GM12892 (cell line): ENCODE data around the gene ZNF699.

Experiments used
- POLR2A ChIP-seq: IDR thresholded peaks from 2 replicates; pipeline ENCODE4 v1.6.1; 2011; ENCODE audit warnings: low read depth, low read length, control low read depth
- TAF1 ChIP-seq: IDR thresholded peaks from 2 replicates; pipeline ENCODE4 v1.6.1; 2011; ENCODE audit warnings: low read depth, mild to moderate bottlenecking, control low read depth, low read length, borderline replicate concordance

GRCh38 chr19:9321338-9321737, 11.7 kb upstream of the ZNF699 start:
- TF ChIP-seq POLR2A (no peak), TAF1 (no peak)
